ENCODE measurements around the gene BBS1.
"Not testable (repeated sequence)": the region's sequence is repeated elsewhere in the genome, so short reads cannot be mapped to it uniquely, and the experiment has no call there.

BBS1 gene

GRCh38 chr11:66582565-66583147 is 72.2 kb downstream of the BBS1 start:
- not testable (repeated sequence) for DNase-seq
